GM12878 (cell line): ENCODE results near the gene ZBTB21. TPM values are rescaled to one million over a fixed set of nuclear protein-coding genes. Genes with fewer than 3 reads are reported as not detected.

Experiments used
- ATAC-seq: fragments of 200-7000 bp; cut with Tn5 transposase; 3 replicates; pipeline ENCODE4 v1.9.1; 2020; ENCODE audit warnings: mild to moderate bottlenecking, moderate library complexity
- BruUV-seq: library from RNA; stranded (reverse); fragments of 400-500 nt; replicated peaks from 2 replicates; lab custom pipeline; 2021; lab: Mats Ljungman, UMichigan
- CTCF ChIA-PET: fragments of 300-600 bp; sonication (Branson Sonifier 250); formaldehyde crosslinking; extraction: SDS; loops from one replicate; lab custom pipeline; 2021; ENCODE audit warnings: inconsistent platforms; lab: Yijun Ruan, JAX
- POLR2A ChIA-PET: fragments of 350-600 bp; formaldehyde crosslinking; extraction: SDS; loops from one replicate; lab custom pipeline; 2021; ENCODE audit warnings: inconsistent platforms; lab: Charles Lee
- RAD21 ChIA-PET: fragments of 300-600 bp; sonication (Branson Sonifier 250); formaldehyde crosslinking; loops from one replicate; lab custom pipeline; 2023; ENCODE audit warnings: antibody characterized with exemption; ENCODE audit not compliant: unreplicated experiment; lab: Charles Lee
- SMC1A ChIA-PET: fragments of 300-600 bp; sonication (Branson Sonifier 250); formaldehyde crosslinking; loops from one replicate; lab custom pipeline; 2023; ENCODE audit not compliant: unreplicated experiment, uncharacterized antibody; lab: Charles Lee
- DNase-seq: peaks from one replicate; pipeline ENCODE4 v3.0.0-alpha.2; 2011; ENCODE audit warnings: low read depth, low spot score
- FAIRE-seq: peaks from 3 replicates; lab custom pipeline; 2011; peaks lifted over from hg19 to GRCh38; lab: Jason Lieb, UNC
- H2AFZ ChIP-seq: 2 replicates; pipeline ENCODE4 v1.6.0; 2011; ENCODE audit warnings: low read depth, low read length, control low read depth; ENCODE audit not compliant: control insufficient read depth
- H3K27ac ChIP-seq: 2 replicates; pipeline ENCODE4 v1.5.1; 2011; ENCODE audit warnings: control low read depth; ENCODE audit not compliant: control insufficient read depth, insufficient read depth
- H3K27me3 ChIP-seq, 2 experiments: replicated peaks in 1 of 2; 2 replicates each; pipeline versions ENCODE4 v1.6.0 to v1.6.1; 2011; ENCODE audit warnings: low read length in 1 of 2; ENCODE audit not compliant: control insufficient read depth in 2 of 2, insufficient read depth in 2 of 2
- H3K36me3 ChIP-seq, 2 experiments: 2 replicates each; pipeline ENCODE4 v1.5.1; 2011; ENCODE audit warnings: low read length in 1 of 2; ENCODE audit not compliant: control insufficient read depth in 2 of 2, insufficient read depth in 2 of 2
- H3K4me1 ChIP-seq: 2 replicates; pipeline ENCODE4 v1.6.1; 2011; ENCODE audit warnings: mild to moderate bottlenecking, low read length, moderate library complexity, mixed read lengths; ENCODE audit not compliant: control insufficient read depth, insufficient read depth
- H3K4me2 ChIP-seq: 2 replicates; pipeline ENCODE4 v1.6.0; 2011; ENCODE audit warnings: control low read depth; ENCODE audit not compliant: control insufficient read depth, insufficient read depth
- H3K4me3 ChIP-seq: fragments of 200-600 bp; sonication (generic); 2 replicates; pipeline ENCODE4 v1.5.1; 2016
- H3K79me2 ChIP-seq: 2 replicates; pipeline ENCODE4 v1.6.0; 2011; ENCODE audit warnings: low read length; ENCODE audit not compliant: control insufficient read depth, insufficient read depth
- H3K9ac ChIP-seq: 2 replicates; pipeline ENCODE4 v1.8.0; 2011; ENCODE audit warnings: low read length, control low read depth, mixed read lengths; ENCODE audit not compliant: control insufficient read depth, insufficient read depth
- H3K9me3 ChIP-seq: replicated peaks from 3 replicates; pipeline ENCODE4 v1.5.1; 2011; ENCODE audit warnings: mild to moderate bottlenecking, low read length; ENCODE audit not compliant: control insufficient read depth, insufficient read depth
- H4K20me1 ChIP-seq: 2 replicates; pipeline ENCODE4 v1.6.0; 2011; ENCODE audit not compliant: control insufficient read depth, insufficient read depth
- CTCF ChIP-seq, 3 experiments: IDR thresholded peaks in 2 of 3; conservative IDR thresholded peaks in 1 of 3; 2 replicates each; pipeline ENCODE4 v1.5.1; 2011; ENCODE audit warnings: low read depth in 3 of 3, low read length in 3 of 3, mild to moderate bottlenecking in 3 of 3, control low read depth in 2 of 3, moderate library complexity in 2 of 3, inconsistent platforms in 1 of 3, mixed read lengths in 1 of 3; ENCODE audit not compliant: control insufficient read depth in 2 of 3, insufficient read depth in 1 of 3; ENCODE audit errors: extremely low read depth in 1 of 3
- PKNOX1 ChIP-seq: fragments of 450-650 bp; IDR thresholded peaks from 2 replicates; pipeline ENCODE4 v1.6.1; 2016; ENCODE audit warnings: mild to moderate bottlenecking
- ZNF384 ChIP-seq: IDR thresholded peaks from 2 replicates; pipeline ENCODE4 v1.6.1; 2012; ENCODE audit warnings: low read depth, mild to moderate bottlenecking, low read length, improper control_type of control experiment, borderline replicate concordance
- WGBS: methylation state at CpG from one replicate; pipeline ENCODE4 v1.1.6; 2016; ENCODE audit warnings: low lambda C conversion rate; ENCODE audit not compliant: insufficient replicate concordance, insufficient coverage; ENCODE audit errors: missing lambda C conversion rate; 5-methylcytosine and 5-hydroxymethylcytosine counted together
- in situ Hi-C: fragments of 300-500 bp; cut with MboI; formaldehyde crosslinking; loops from 9 replicates; pipeline ENCODE4 v1.14.3; 2018; ENCODE audit warnings: mixed read lengths
- intact Hi-C: fragments of 100-400 bp; cut with micrococcal nuclease; formaldehyde crosslinking; loops from one replicate; pipeline ENCODE4 v1.14.2; 2022; ENCODE audit not compliant: unreplicated experiment
- polyA plus RNA-seq, 11 experiments: library from polyadenylated mRNA; depleted of rRNA in 4 of 11; unstranded in 6 of 11; stranded (reverse) in 5 of 11; fragments of >200 nt; fragmentation: Nextera tagmentation in 4 of 11; fragmentation: Illumina TruSeq in 1 of 11; extraction: Ambion mirVana in 4 of 11; extraction: Trizol in 1 of 11; gene quantifications; 1 replicate in 1 of 11; 2 replicates in 10 of 11; pipeline versions ENCODE4 v1.2.1 to v1.2.3, GENCODE V29; 2011 to 2016; ENCODE audit warnings: inconsistent platforms in 2 of 11, missing spikeins in 2 of 11, low read depth in 1 of 11
- total RNA-seq, 4 experiments: library from RNA; depleted of rRNA in 3 of 4; stranded (reverse); fragments of >200 nt in 3 of 4; fragmentation: Illumina TruSeq in 1 of 4; extraction: Trizol in 1 of 4; gene quantifications; 2 replicates each; pipeline versions ENCODE4 v1.2.1 to v1.2.3, GENCODE V29; 2013 to 2021
- TF ChIP-seq, protein P1 (sequence below): fragments of 450-650 bp; IDR thresholded peaks from 2 replicates; pipeline ENCODE4 v1.6.1; 2017; ENCODE audit warnings: mild to moderate bottlenecking

The ZBTB21 gene
- total and polyA plus RNA-seq, 10 of the 15 experiments (the other 5 are each of a cell fraction or from before 2014, with no cell fraction given) = 1.8 to 21.6 (median 10.6) TPM

DNA sequence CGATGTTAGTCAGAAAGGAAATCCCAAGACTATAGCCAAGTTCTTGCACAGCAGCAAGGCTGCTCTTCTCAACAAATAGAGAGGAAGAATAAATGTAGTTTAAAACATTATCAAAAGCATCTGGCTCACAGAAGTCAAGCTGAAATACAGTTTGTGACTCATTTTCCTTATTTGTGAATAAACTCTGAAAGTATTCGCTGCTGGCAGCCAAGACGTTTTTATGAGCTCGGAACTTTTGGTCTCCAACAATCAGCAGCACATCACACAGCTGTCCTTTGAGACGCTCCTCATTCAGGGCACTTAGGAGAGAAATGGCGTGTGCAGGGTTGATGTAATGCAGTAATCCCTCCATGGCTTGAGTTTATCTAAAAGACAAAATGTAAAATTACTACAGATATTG, 16.4 kb downstream of the ZBTB21 start:
- peaks cover 9 to 44% of the 10 kb centered on the region in 2 experiments for H3K36me3 ChIP-seq
- H3K27me3 ChIP-seq = no peaks in the 10 kb centered on the region
- H4K20me1 ChIP-seq = no peaks in the 10 kb centered on the region
- WGBS = 34% methylated on average over 6 of the region's 6 CpGs
- peaks cover 14% of the 10 kb centered on the region; the same call in 2 of the 3 replicates for H3K9me3 ChIP-seq
- ATAC-seq = no peak
- H3K9ac ChIP-seq = no peak overlapping the region
- CTCF ChIA-PET = no interaction called here
- no peak overlapping the region for H3K27ac ChIP-seq
- TF ChIP-seq, protein P1, sequence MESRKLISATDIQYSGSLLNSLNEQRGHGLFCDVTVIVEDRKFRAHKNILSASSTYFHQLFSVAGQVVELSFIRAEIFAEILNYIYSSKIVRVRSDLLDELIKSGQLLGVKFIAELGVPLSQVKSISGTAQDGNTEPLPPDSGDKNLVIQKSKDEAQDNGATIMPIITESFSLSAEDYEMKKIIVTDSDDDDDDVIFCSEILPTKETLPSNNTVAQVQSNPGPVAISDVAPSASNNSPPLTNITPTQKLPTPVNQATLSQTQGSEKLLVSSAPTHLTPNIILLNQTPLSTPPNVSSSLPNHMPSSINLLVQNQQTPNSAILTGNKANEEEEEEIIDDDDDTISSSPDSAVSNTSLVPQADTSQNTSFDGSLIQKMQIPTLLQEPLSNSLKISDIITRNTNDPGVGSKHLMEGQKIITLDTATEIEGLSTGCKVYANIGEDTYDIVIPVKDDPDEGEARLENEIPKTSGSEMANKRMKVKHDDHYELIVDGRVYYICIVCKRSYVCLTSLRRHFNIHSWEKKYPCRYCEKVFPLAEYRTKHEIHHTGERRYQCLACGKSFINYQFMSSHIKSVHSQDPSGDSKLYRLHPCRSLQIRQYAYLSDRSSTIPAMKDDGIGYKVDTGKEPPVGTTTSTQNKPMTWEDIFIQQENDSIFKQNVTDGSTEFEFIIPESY = no peak
- TF ChIP-seq CTCF (IDR thresholded peaks at IDR 0.05 in 2 of 3, conservative IDR thresholded peaks at IDR 0.05 in 1 of 3; ENCODE audit: control insufficient read depth in 2 of 3, extremely low read depth in 1 of 3, insufficient read depth in 1 of 3, low read depth in 3 of 3, low read length in 3 of 3) (no peak), PKNOX1 (no peak), ZNF384 (no peak)
- TF ChIP-seq, all 136 proteins: peak for 0
- DNase-seq = no peak
- RAD21 ChIA-PET = no interaction called here
- POLR2A ChIA-PET = no interaction called here
- Histone ChIP-seq H3K4me1 (no peaks in the 10 kb centered on the region), H2AFZ (no peak overlapping the region), H3K4me3 (no peak overlapping the region), H3K4me2 (no peak overlapping the region), H3K79me2 (no peaks in the 10 kb centered on the region; the same call in none of the 2 replicates)
- SMC1A ChIA-PET = interaction anchor here (1.2 kb wide), 1 partner anchor 12 kb away, joined by 5 read pairs; no protein-coding TSS in a partner anchor
- BruUV-seq = no TSS peak
- in situ Hi-C loops (no loop called here), intact Hi-C loops (no loop called here)
- no peak for FAIRE-seq
